Loucy (cell line): ENCODE data around the gene UGT2A3.

Source experiments
- EZH2phosphoT487 ChIP-seq: fragments of 200-600 bp; IDR thresholded peaks from 2 replicates; pipeline ENCODE4 v1.6.1; 2018; ENCODE audit warnings: antibody characterized with exemption, mild to moderate bottlenecking, moderate library complexity, borderline replicate concordance
- TF ChIP-seq, protein P1 (sequence below): fragments of 200-600 bp; sonication (generic); conservative IDR thresholded peaks from 2 replicates; pipeline ENCODE4 v1.5.1; 2014; ENCODE audit warnings: mild to moderate bottlenecking, antibody characterized with exemption, low read length

DNA sequence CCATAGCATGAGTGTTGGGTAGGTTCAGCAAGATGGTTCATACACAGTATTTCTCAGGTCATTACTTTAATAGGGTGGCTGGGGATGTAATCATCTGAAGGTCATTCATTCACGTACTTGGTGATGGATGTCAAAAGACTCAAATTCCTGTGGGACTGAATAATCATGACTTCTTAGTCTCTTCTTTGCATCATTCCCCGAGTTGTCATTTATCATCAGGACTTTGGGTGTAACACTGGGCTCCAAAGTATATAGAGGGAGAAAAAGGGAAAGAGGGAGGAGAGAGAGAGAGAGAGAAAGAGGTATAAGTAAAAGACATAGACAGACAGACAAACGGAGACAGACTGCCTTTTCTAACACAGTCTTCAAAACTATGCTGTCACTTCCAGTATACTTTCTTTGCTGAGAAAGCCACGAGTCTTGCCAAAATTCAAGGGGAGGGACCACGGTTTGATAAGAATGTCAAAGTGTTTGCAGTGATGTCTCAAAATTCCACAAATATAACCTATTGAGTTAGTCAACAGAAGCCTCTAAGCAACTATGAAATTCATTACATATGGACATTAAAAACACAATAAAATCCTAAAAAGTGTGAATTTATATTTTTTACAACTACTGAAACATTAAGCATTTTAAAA, 55.9 kb downstream of the UGT2A3 start:
- TF ChIP-seq, protein P1, sequence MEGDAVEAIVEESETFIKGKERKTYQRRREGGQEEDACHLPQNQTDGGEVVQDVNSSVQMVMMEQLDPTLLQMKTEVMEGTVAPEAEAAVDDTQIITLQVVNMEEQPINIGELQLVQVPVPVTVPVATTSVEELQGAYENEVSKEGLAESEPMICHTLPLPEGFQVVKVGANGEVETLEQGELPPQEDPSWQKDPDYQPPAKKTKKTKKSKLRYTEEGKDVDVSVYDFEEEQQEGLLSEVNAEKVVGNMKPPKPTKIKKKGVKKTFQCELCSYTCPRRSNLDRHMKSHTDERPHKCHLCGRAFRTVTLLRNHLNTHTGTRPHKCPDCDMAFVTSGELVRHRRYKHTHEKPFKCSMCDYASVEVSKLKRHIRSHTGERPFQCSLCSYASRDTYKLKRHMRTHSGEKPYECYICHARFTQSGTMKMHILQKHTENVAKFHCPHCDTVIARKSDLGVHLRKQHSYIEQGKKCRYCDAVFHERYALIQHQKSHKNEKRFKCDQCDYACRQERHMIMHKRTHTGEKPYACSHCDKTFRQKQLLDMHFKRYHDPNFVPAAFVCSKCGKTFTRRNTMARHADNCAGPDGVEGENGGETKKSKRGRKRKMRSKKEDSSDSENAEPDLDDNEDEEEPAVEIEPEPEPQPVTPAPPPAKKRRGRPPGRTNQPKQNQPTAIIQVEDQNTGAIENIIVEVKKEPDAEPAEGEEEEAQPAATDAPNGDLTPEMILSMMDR = no peak
- no peak for TF ChIP-seq EZH2phosphoT487
